ENCODE results near the gene CD36. TPM values are rescaled to one million over a fixed set of nuclear protein-coding genes. Genes with fewer than 3 reads are reported as not detected.

CD36 gene
- total and polyA plus RNA-seq, 2 experiments from 2014 or later: 0.53 TPM; not detected in 1

GRCh38 chr7:80637454-80637853 is 988 bp upstream of the CD36 start:
- 82 to 87% methylated on average over 2 of the region's 2 CpGs for WGBS, 2 experiments (ENCODE audit: low coverage in 1 of 2, low lambda C conversion rate in 2 of 2, missing lambda C conversion rate in 2 of 2)
- no peak for TF ChIP-seq EZH2phosphoT487 (IDR thresholded peaks at IDR 0.05; ENCODE audit: insufficient read depth, low read depth)
- TF ChIP-seq EZH2 (IDR thresholded peaks at IDR 0.05; ENCODE audit: insufficient read depth, poor library complexity, severe bottlenecking): no peak
- Histone ChIP-seq H3K79me2 (ENCODE audit: insufficient read depth) (no peaks in the 10 kb centered on the region), H3F3A (ENCODE audit: insufficient read depth) (peaks cover 48% of the 10 kb centered on the region), H3K27ac (no peak overlapping the region), H3K9ac (no peak overlapping the region), H3K9me2 (ENCODE audit: insufficient read depth) (no peaks in the 10 kb centered on the region), H3K4me2 (ENCODE audit: unreplicated experiment) (no peak overlapping the region), H2AFZ (no peak overlapping the region), H3K4me3 (no peak overlapping the region), H3K9me3 (ENCODE audit: low read depth) (no peaks in the 10 kb centered on the region), H3K4me1 (ENCODE audit: insufficient read depth) (peaks cover 60% of the 10 kb centered on the region), H4K20me1 (ENCODE audit: insufficient read depth) (no peaks in the 10 kb centered on the region), H3K27me3 (replicated peaks; ENCODE audit: insufficient read depth) (no peaks in the 10 kb centered on the region), H3K36me3 (ENCODE audit: low read depth) (no peaks in the 10 kb centered on the region)
- in situ Hi-C loops (cut with MboI): no loop called here
- no peak for DNase-seq

GRCh38 chr7:80639011-80639410 is 569 bp downstream of the CD36 start:
- no peak overlapping the region for H3K27ac ChIP-seq
- DNase-seq: no peak
- no peaks in the 10 kb centered on the region for H3K79me2 ChIP-seq (ENCODE audit: insufficient read depth)
- 0 out of 2 replicates have a peak, but pooled peaks cover 3% of the 10 kb centered on the region for H3K9me2 ChIP-seq (ENCODE audit: insufficient read depth)
- H3K27me3 ChIP-seq (replicated peaks; ENCODE audit: insufficient read depth): no peaks in the 10 kb centered on the region
- H3K4me2 ChIP-seq (ENCODE audit: unreplicated experiment): no peak overlapping the region
- H3F3A ChIP-seq (ENCODE audit: insufficient read depth): peaks cover 48% of the 10 kb centered on the region
- no peaks in the 10 kb centered on the region for H3K9me3 ChIP-seq (ENCODE audit: low read depth)
- no peak overlapping the region for H2AFZ ChIP-seq
- no peaks in the 10 kb centered on the region for H3K36me3 ChIP-seq (ENCODE audit: low read depth)
- no peak overlapping the region for H3K9ac ChIP-seq
- in situ Hi-C loops (cut with MboI): no loop called here
- H3K4me3 ChIP-seq: no peak overlapping the region
- TF ChIP-seq EZH2phosphoT487 (IDR thresholded peaks at IDR 0.05; ENCODE audit: insufficient read depth, low read depth) (no peak), EZH2 (IDR thresholded peaks at IDR 0.05; ENCODE audit: insufficient read depth, poor library complexity, severe bottlenecking) (no peak)
- no peaks in the 10 kb centered on the region for H4K20me1 ChIP-seq (ENCODE audit: insufficient read depth)
- H3K4me1 ChIP-seq (ENCODE audit: insufficient read depth): peaks cover 59% of the 10 kb centered on the region

GRCh38 chr7:80640846-80641245 is 2.4 kb downstream of the CD36 start:
- H3K27ac ChIP-seq: peak overlapping the region; percentile 52
- TF ChIP-seq EZH2phosphoT487 (IDR thresholded peaks at IDR 0.05; ENCODE audit: insufficient read depth, low read depth) (no peak), EZH2 (IDR thresholded peaks at IDR 0.05; ENCODE audit: insufficient read depth, poor library complexity, severe bottlenecking) (no peak)
- no peaks in the 10 kb centered on the region for H4K20me1 ChIP-seq (ENCODE audit: insufficient read depth)
- H3K4me2 ChIP-seq (ENCODE audit: unreplicated experiment): peak overlapping the region; percentile 41
- H3K4me1 ChIP-seq (ENCODE audit: insufficient read depth): peaks cover 40% of the 10 kb centered on the region
- peak; percentile 82 for DNase-seq
- H3K9me3 ChIP-seq (ENCODE audit: low read depth): no peaks in the 10 kb centered on the region
- H2AFZ ChIP-seq: 0 out of 2 replicates have a peak overlapping the region, but pooled peaks have one; percentile 9
- 2 to 6% methylated on average over 1 of the region's 1 CpG for WGBS, 2 experiments (ENCODE audit: low coverage in 1 of 2, low lambda C conversion rate in 2 of 2, missing lambda C conversion rate in 2 of 2)
- no peaks in the 10 kb centered on the region for H3K36me3 ChIP-seq (ENCODE audit: low read depth)
- H3K9ac ChIP-seq: no peak overlapping the region
- in situ Hi-C loops (cut with MboI): no loop called here
- H3K79me2 ChIP-seq (ENCODE audit: insufficient read depth): no peaks in the 10 kb centered on the region
- H3F3A ChIP-seq (ENCODE audit: insufficient read depth): peaks cover 29% of the 10 kb centered on the region
- H3K9me2 ChIP-seq (ENCODE audit: insufficient read depth): 0 out of 2 replicates have a peak, but pooled peaks cover 3% of the 10 kb centered on the region
- peak overlapping the region; percentile 9; the same call in 1 of the 2 replicates for H3K4me3 ChIP-seq
- H3K27me3 ChIP-seq (replicated peaks; ENCODE audit: insufficient read depth): no peaks in the 10 kb centered on the region

GRCh38 chr7:80641548-80641947 is 3.1 kb downstream of the CD36 start:
- H3K9me2 ChIP-seq (ENCODE audit: insufficient read depth): 0 out of 2 replicates have a peak, but pooled peaks cover 3% of the 10 kb centered on the region
- no peaks in the 10 kb centered on the region for H3K79me2 ChIP-seq (ENCODE audit: insufficient read depth)
- peaks cover 33% of the 10 kb centered on the region for H3K4me1 ChIP-seq (ENCODE audit: insufficient read depth)
- peak overlapping the region; percentile 41 for H3K4me2 ChIP-seq (ENCODE audit: unreplicated experiment)
- H3K9ac ChIP-seq: no peak overlapping the region
- no peaks in the 10 kb centered on the region for H3K36me3 ChIP-seq (ENCODE audit: low read depth)
- H4K20me1 ChIP-seq (ENCODE audit: insufficient read depth): no peaks in the 10 kb centered on the region
- H3K27me3 ChIP-seq (replicated peaks; ENCODE audit: insufficient read depth): no peaks in the 10 kb centered on the region
- in situ Hi-C loops (cut with MboI): no loop called here
- peaks cover 22% of the 10 kb centered on the region for H3F3A ChIP-seq (ENCODE audit: insufficient read depth)
- peak; percentile 33 for DNase-seq
- TF ChIP-seq EZH2 (IDR thresholded peaks at IDR 0.05; ENCODE audit: insufficient read depth, poor library complexity, severe bottlenecking) (no peak), EZH2phosphoT487 (IDR thresholded peaks at IDR 0.05; ENCODE audit: insufficient read depth, low read depth) (no peak)
- H3K4me3 ChIP-seq: no peak overlapping the region
- peak overlapping the region; percentile 52 for H3K27ac ChIP-seq
- 0 out of 2 replicates have a peak overlapping the region, but pooled peaks have one; percentile 9 for H2AFZ ChIP-seq
- no peaks in the 10 kb centered on the region for H3K9me3 ChIP-seq (ENCODE audit: low read depth)

- no peaks in the 10 kb centered on the region for H3K9me3 ChIP-seq (ENCODE audit: low read depth)
- H3K4me3 ChIP-seq: no peak overlapping the region
- WGBS, 2 experiments (ENCODE audit: low coverage in 1 of 2, low lambda C conversion rate in 2 of 2, missing lambda C conversion rate in 2 of 2): 94 to 100% methylated on average over 1 of the region's 1 CpG
- in situ Hi-C loops (cut with MboI): no loop called here
- H2AFZ ChIP-seq: no peak overlapping the region
- H3K9ac ChIP-seq: no peak overlapping the region
- H3K36me3 ChIP-seq (ENCODE audit: low read depth): no peaks in the 10 kb centered on the region
- H3K4me2 ChIP-seq (ENCODE audit: unreplicated experiment): no peak overlapping the region
- peaks cover 20% of the 10 kb centered on the region for H3K4me1 ChIP-seq (ENCODE audit: insufficient read depth)
- peaks cover 17% of the 10 kb centered on the region for H3F3A ChIP-seq (ENCODE audit: insufficient read depth)
- H4K20me1 ChIP-seq (ENCODE audit: insufficient read depth): no peaks in the 10 kb centered on the region
- no peak for TF ChIP-seq EZH2 (IDR thresholded peaks at IDR 0.05; ENCODE audit: insufficient read depth, poor library complexity, severe bottlenecking)
- no peak for TF ChIP-seq EZH2phosphoT487 (IDR thresholded peaks at IDR 0.05; ENCODE audit: insufficient read depth, low read depth)
- no peak for DNase-seq
- no peaks in the 10 kb centered on the region for H3K79me2 ChIP-seq (ENCODE audit: insufficient read depth)
- H3K9me2 ChIP-seq (ENCODE audit: insufficient read depth): 0 out of 2 replicates have a peak, but pooled peaks cover 3% of the 10 kb centered on the region
- H3K27me3 ChIP-seq (replicated peaks; ENCODE audit: insufficient read depth): no peaks in the 10 kb centered on the region
- H3K27ac ChIP-seq: no peak overlapping the region
Observed at GRCh38 chr7:80642871-80643270, 4.4 kb downstream of the CD36 start.

All from GM23248 (cell line).